NB4 (cell line): ENCODE results near the gene CCT7.

Experiments used
- POLR2A ChIP-seq: IDR thresholded peaks from 2 replicates; pipeline ENCODE4 v1.6.1; 2011; ENCODE audit warnings: mild to moderate bottlenecking; ENCODE audit not compliant: insufficient read length; ENCODE audit errors: extremely low read depth
- TF ChIP-seq, protein P1 (sequence below): IDR thresholded peaks from one replicate; pipeline ENCODE4 v1.5.1; 2012; ENCODE audit warnings: low read depth, low read length
- TF ChIP-seq, protein P2 (sequence below): IDR thresholded peaks from 2 replicates; pipeline ENCODE4 v1.6.1; 2011; ENCODE audit warnings: low read depth, low read length

DNA sequence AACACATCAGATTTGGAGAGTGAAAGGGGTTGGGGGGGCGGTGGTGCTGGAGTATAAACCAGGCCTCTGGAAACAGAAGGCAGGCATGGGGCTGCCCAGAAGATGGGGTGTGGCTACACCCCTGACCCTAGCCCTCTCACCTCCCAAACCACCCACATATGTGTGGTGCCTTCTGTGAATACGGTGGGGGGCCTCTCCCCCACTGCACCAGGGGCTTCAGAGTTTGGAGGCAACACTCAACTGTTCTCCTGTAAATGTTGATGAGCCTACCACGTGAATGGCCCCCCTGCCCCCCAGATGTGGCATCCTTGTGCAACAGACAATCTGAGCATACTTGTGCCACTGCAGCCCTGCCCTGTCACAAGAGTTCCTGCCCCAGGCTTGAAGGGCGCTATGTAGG is 30.7 kb downstream of the CCT7 start:
- TF ChIP-seq, protein P1, sequence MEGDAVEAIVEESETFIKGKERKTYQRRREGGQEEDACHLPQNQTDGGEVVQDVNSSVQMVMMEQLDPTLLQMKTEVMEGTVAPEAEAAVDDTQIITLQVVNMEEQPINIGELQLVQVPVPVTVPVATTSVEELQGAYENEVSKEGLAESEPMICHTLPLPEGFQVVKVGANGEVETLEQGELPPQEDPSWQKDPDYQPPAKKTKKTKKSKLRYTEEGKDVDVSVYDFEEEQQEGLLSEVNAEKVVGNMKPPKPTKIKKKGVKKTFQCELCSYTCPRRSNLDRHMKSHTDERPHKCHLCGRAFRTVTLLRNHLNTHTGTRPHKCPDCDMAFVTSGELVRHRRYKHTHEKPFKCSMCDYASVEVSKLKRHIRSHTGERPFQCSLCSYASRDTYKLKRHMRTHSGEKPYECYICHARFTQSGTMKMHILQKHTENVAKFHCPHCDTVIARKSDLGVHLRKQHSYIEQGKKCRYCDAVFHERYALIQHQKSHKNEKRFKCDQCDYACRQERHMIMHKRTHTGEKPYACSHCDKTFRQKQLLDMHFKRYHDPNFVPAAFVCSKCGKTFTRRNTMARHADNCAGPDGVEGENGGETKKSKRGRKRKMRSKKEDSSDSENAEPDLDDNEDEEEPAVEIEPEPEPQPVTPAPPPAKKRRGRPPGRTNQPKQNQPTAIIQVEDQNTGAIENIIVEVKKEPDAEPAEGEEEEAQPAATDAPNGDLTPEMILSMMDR: no peak
- no peak for TF ChIP-seq POLR2A
- TF ChIP-seq, protein P2, sequence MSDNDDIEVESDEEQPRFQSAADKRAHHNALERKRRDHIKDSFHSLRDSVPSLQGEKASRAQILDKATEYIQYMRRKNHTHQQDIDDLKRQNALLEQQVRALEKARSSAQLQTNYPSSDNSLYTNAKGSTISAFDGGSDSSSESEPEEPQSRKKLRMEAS: no peak
